DND-41 (cell line): ENCODE results near the gene ZNF586.

ENCODE experiments used
- ATAC-seq: fragments of 200-7000 bp; cut with Tn5 transposase; 3 replicates; pipeline ENCODE4 v1.9.1; 2021; ENCODE audit warnings: low read depth; ENCODE audit not compliant: insufficient read depth
- DNase-seq: peaks from one replicate; pipeline ENCODE4 v3.0.0-alpha.2; 2020
- H2AFZ ChIP-seq: 2 replicates; pipeline ENCODE4 v1.6.0; 2012; ENCODE audit warnings: low read depth, low read length
- H3K27ac ChIP-seq: 2 replicates; pipeline ENCODE4 v1.5.1; 2012; ENCODE audit warnings: low read length, inconsistent platforms
- H3K27me3 ChIP-seq: fragments of 200-600 bp; sonication (generic); 2 replicates; pipeline ENCODE4 v1.6.0; 2012; ENCODE audit warnings: low read length, mild to moderate bottlenecking, inconsistent platforms; ENCODE audit not compliant: insufficient read depth, poor library complexity
- H3K36me3 ChIP-seq: 2 replicates; pipeline ENCODE4 v1.5.1; 2012; ENCODE audit warnings: low read length, inconsistent platforms; ENCODE audit not compliant: insufficient read depth
- H3K4me1 ChIP-seq: 2 replicates; pipeline ENCODE4 v1.5.1; 2012; ENCODE audit warnings: mild to moderate bottlenecking, low read length; ENCODE audit not compliant: insufficient read depth
- H3K4me2 ChIP-seq: 2 replicates; pipeline ENCODE4 v1.6.0; 2012; ENCODE audit warnings: mild to moderate bottlenecking, moderate library complexity, low read length, inconsistent platforms; ENCODE audit not compliant: insufficient read depth
- H3K4me3 ChIP-seq, 2 experiments: fragments of 200-600 bp in 1 of 2; shearing (Covaris generic) in 1 of 2; 2 replicates each; pipeline ENCODE4 v1.5.1; 2012 to 2016; ENCODE audit warnings: inconsistent platforms in 2 of 2, low read length in 2 of 2, mild to moderate bottlenecking in 2 of 2, low read depth in 1 of 2, moderate library complexity in 1 of 2
- H3K79me2 ChIP-seq: 2 replicates; pipeline ENCODE4 v1.6.0; 2012; ENCODE audit warnings: low read length, inconsistent platforms; ENCODE audit not compliant: insufficient read depth
- H3K9ac ChIP-seq: 2 replicates; pipeline ENCODE4 v1.6.0; 2012; ENCODE audit warnings: low read depth, mild to moderate bottlenecking, inconsistent platforms, low read length, moderate library complexity
- H3K9me3 ChIP-seq: 2 replicates; pipeline ENCODE4 v1.5.1; 2012; ENCODE audit warnings: low read length, moderate library complexity, mild to moderate bottlenecking, inconsistent platforms; ENCODE audit not compliant: insufficient read depth, severe bottlenecking
- H4K20me1 ChIP-seq: 2 replicates; pipeline ENCODE4 v1.6.0; 2012; ENCODE audit warnings: low read length; ENCODE audit not compliant: insufficient read depth
- EZH2 ChIP-seq: IDR thresholded peaks from 3 replicates; pipeline ENCODE4 v1.6.1; 2012; ENCODE audit warnings: borderline replicate concordance, low read depth, mild to moderate bottlenecking, moderate library complexity, low read length, inconsistent platforms; ENCODE audit not compliant: severe bottlenecking
- TF ChIP-seq, protein P1 (sequence below): IDR thresholded peaks from 2 replicates; pipeline ENCODE4 v1.5.1; 2012; ENCODE audit warnings: borderline replicate concordance, low read length, moderate library complexity, mild to moderate bottlenecking; ENCODE audit not compliant: poor library complexity, severe bottlenecking; ENCODE audit errors: extremely low read depth

ZNF586 gene

DNA sequence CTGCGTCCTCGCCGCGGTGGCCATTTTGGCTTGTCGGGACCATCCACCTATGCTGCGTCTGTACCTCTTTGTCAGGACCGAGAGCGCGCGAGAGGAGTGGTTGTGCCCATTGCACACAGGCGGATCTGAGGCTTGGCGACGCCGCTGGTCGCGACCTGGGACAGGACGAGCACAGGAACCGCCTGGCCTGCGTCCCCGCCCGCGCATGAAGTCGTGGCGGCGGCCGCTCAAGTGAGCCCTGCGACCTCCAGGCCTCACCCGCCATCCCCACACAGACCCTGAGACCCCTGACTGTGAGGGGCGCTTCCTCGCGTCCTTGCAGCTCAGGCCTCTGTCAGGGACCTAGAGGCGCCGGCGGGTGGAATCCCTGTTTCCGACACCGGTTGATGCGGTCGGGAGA is 16.8 kb downstream of the ZNF586 start:
- no peak overlapping the region for H3K27ac ChIP-seq
- H3K79me2 ChIP-seq = peaks cover 83% of the 10 kb centered on the region
- no peaks in the 10 kb centered on the region for H3K9me3 ChIP-seq
- no peaks in the 10 kb centered on the region for H3K27me3 ChIP-seq
- DNase-seq = no peak
- peaks cover 11% of the 10 kb centered on the region; the same call in 1 of the 2 replicates for H4K20me1 ChIP-seq
- H3K9ac ChIP-seq = no peak overlapping the region
- no peak overlapping the region for H3K4me2 ChIP-seq
- H3K4me3 ChIP-seq = no peak overlapping the region
- TF ChIP-seq, protein P1, sequence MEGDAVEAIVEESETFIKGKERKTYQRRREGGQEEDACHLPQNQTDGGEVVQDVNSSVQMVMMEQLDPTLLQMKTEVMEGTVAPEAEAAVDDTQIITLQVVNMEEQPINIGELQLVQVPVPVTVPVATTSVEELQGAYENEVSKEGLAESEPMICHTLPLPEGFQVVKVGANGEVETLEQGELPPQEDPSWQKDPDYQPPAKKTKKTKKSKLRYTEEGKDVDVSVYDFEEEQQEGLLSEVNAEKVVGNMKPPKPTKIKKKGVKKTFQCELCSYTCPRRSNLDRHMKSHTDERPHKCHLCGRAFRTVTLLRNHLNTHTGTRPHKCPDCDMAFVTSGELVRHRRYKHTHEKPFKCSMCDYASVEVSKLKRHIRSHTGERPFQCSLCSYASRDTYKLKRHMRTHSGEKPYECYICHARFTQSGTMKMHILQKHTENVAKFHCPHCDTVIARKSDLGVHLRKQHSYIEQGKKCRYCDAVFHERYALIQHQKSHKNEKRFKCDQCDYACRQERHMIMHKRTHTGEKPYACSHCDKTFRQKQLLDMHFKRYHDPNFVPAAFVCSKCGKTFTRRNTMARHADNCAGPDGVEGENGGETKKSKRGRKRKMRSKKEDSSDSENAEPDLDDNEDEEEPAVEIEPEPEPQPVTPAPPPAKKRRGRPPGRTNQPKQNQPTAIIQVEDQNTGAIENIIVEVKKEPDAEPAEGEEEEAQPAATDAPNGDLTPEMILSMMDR = no peak
- no peak for TF ChIP-seq EZH2
- H2AFZ ChIP-seq = no peak overlapping the region
- H3K36me3 ChIP-seq = peaks cover 49% of the 10 kb centered on the region
- no peaks in the 10 kb centered on the region for H3K4me1 ChIP-seq
- ATAC-seq = no peak

DNA sequence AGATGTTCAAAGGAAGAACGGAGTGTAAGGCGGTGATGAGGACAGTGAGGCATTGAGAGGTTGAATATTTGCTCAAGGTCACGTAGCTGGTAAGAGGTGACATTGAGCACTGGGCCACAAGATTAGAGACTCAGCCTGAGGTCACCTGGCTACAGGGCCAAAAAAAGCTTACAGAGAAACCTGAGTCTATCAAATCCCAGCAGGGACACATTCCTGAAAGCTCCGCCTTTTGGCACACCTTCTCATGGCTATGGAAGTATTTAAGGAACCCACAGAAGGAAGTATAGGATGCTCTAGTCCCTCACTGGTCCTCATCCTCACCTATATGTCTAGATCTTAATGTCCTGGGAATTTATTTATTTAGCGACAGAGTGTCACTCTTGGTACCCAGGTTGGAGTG is 17.4 kb downstream of the ZNF586 start:
- no peak for ATAC-seq
- H3K9ac ChIP-seq = no peak overlapping the region

DNA sequence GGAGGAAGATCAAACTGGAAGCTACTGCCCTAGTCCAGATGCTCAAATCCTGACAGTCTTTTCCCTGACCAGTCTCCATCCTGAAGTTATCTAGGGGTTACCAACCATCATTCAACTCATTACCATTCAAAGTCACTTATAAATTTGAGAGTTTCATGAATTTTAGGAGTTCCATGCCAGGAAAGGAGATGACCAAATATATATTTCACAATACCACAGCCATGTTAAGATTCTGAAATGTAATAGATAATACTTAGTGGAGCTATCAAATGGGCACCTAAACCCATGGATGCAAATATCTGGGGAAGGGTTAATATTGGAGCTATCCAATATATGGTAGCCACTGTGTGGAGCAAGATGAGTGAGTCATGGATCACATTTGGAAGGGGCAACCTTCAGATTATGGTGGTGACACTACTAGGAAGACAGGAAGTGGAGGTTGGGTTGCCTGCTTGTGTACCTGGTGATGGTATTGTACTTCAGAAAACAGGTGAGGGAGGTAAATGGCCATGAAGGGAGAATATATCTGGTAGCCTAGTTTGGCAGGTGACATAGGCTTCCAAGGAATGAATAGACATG is 18.7 kb downstream of the ZNF586 start:
- H3K27ac ChIP-seq = no peak overlapping the region
- H3K9ac ChIP-seq = no peak overlapping the region
- H4K20me1 ChIP-seq = peaks cover 14% of the 10 kb centered on the region; the same call in 1 of the 2 replicates
- no peak for ATAC-seq
- H3K4me2 ChIP-seq = no peak overlapping the region
- H3K27me3 ChIP-seq = no peaks in the 10 kb centered on the region
- H3K79me2 ChIP-seq = peaks cover 77% of the 10 kb centered on the region
- TF ChIP-seq, protein P1 = no peak
- no peak for TF ChIP-seq EZH2
- no peaks in the 10 kb centered on the region for H3K9me3 ChIP-seq
- no peak overlapping the region for H2AFZ ChIP-seq
- H3K4me3 ChIP-seq = no peak overlapping the region
- H3K36me3 ChIP-seq = peaks cover 58% of the 10 kb centered on the region
- DNase-seq = no peak
- no peaks in the 10 kb centered on the region for H3K4me1 ChIP-seq

More for the DNA sequence above, 17.4 kb downstream of the ZNF586 start:
- H3K4me2 ChIP-seq = no peak overlapping the region
- H3K9me3 ChIP-seq = no peaks in the 10 kb centered on the region
- peaks cover 11% of the 10 kb centered on the region; the same call in 1 of the 2 replicates for H4K20me1 ChIP-seq
- peaks cover 51% of the 10 kb centered on the region for H3K36me3 ChIP-seq
- H3K79me2 ChIP-seq = peaks cover 80% of the 10 kb centered on the region
- H3K27ac ChIP-seq = no peak overlapping the region
- no peak overlapping the region for H2AFZ ChIP-seq
- no peaks in the 10 kb centered on the region for H3K27me3 ChIP-seq
- H3K4me1 ChIP-seq = no peaks in the 10 kb centered on the region
- H3K4me3 ChIP-seq = no peak overlapping the region
- no peak for DNase-seq
- TF ChIP-seq, protein P1 = no peak
- no peak for TF ChIP-seq EZH2
